SK-N-SH (cell line): ENCODE data around the gene CENPP.

Experiments used
- CTCF ChIP-seq: fragments of 200-600 bp; sonication (generic); IDR thresholded peaks from 2 replicates; pipeline ENCODE4 v1.6.1; 2017; ENCODE audit warnings: antibody characterized with exemption, mild to moderate bottlenecking, moderate library complexity
- EP300 ChIP-seq, 2 experiments: IDR thresholded peaks; 2 replicates each; pipeline versions ENCODE4 v1.4.0 to v1.6.1; 2012; ENCODE audit warnings: borderline replicate concordance in 1 of 2, low read depth in 1 of 2, low read length in 1 of 2
- MAX ChIP-seq: IDR thresholded peaks from 2 replicates; pipeline ENCODE4 v1.4.0; 2012; ENCODE audit warnings: low read depth
- NFIC ChIP-seq: IDR thresholded peaks from 2 replicates; pipeline ENCODE4 v1.4.0; 2012; ENCODE audit warnings: borderline replicate concordance
- PBX3 ChIP-seq: IDR thresholded peaks from 2 replicates; pipeline ENCODE4; 2012
- POLR2AphosphoS5 ChIP-seq: IDR thresholded peaks from 2 replicates; pipeline ENCODE4 v1.6.1; 2012; ENCODE audit warnings: low read depth, low read length
- RCOR1 ChIP-seq: fragments of 150-350 bp; IDR thresholded peaks from 2 replicates; pipeline ENCODE4 v1.6.1; 2017; ENCODE audit warnings: antibody characterized with exemption, low read length
- REST ChIP-seq: IDR thresholded peaks from 2 replicates; pipeline ENCODE4 v1.6.1; 2012; ENCODE audit warnings: mild to moderate bottlenecking, low read depth, low read length, moderate library complexity
- RFX5 ChIP-seq: IDR thresholded peaks from 2 replicates; pipeline ENCODE4 v1.6.1; 2012; ENCODE audit warnings: mild to moderate bottlenecking, improper control_type of control experiment, low read length
- SMC3 ChIP-seq: IDR thresholded peaks from 2 replicates; pipeline ENCODE4 v1.6.1; 2012; ENCODE audit warnings: low read depth, low read length, improper control_type of control experiment
- TAF1 ChIP-seq: IDR thresholded peaks from 2 replicates; pipeline ENCODE4 v1.6.1; 2012; ENCODE audit warnings: low read depth, mild to moderate bottlenecking, low read length, moderate library complexity, borderline replicate concordance
- USF1 ChIP-seq: IDR thresholded peaks from 2 replicates; pipeline ENCODE4 v1.4.0; 2012; ENCODE audit warnings: low read depth, borderline replicate concordance

GRCh38 chr9:92534204-92534603, 208.5 kb downstream of the CENPP start:
- no peak for TF ChIP-seq CTCF
- TF ChIP-seq TAF1, result no peak
- no peak for TF ChIP-seq RFX5
- no peak for TF ChIP-seq REST
- TF ChIP-seq PBX3, result no peak
- TF ChIP-seq EP300 (IDR thresholded peaks at IDR 0.05; ENCODE audit: borderline replicate concordance in 1 of 2, low read depth in 1 of 2, low read length in 1 of 2), result no peak
- no peak for TF ChIP-seq SMC3
- TF ChIP-seq USF1, result no peak
- TF ChIP-seq NFIC, result no peak
- no peak for TF ChIP-seq RCOR1
- no peak for TF ChIP-seq POLR2AphosphoS5
- TF ChIP-seq MAX, result no peak
